Endodermal cell (in vitro differentiated cells): ENCODE measurements around the gene TAF1B. TPM values are rescaled to one million over a fixed set of nuclear protein-coding genes. Genes with fewer than 3 reads are reported as not detected.

Source experiments
- DNase-seq: peaks from one replicate; pipeline ENCODE4 v3.0.0-alpha.2; 2017
- H3K27ac ChIP-seq: 2 replicates; pipeline ENCODE4 v1.5.1; 2013; ENCODE audit warnings: mild to moderate bottlenecking, low read depth, low read length, moderate library complexity
- H3K27me3 ChIP-seq: 2 replicates; pipeline ENCODE4 v1.6.1; 2013; ENCODE audit warnings: mild to moderate bottlenecking, low read length, moderate library complexity; ENCODE audit not compliant: insufficient read depth, control insufficient read depth, poor library complexity, severe bottlenecking
- H3K36me3 ChIP-seq: 2 replicates; pipeline ENCODE4 v1.7.0; 2013; ENCODE audit warnings: mild to moderate bottlenecking, low read length, moderate library complexity; ENCODE audit not compliant: control insufficient read depth, insufficient read depth
- H3K4me1 ChIP-seq: one replicate; pipeline ENCODE4 v1.7.0; 2013; ENCODE audit warnings: low read length; ENCODE audit not compliant: control insufficient read depth, insufficient read depth
- H3K4me3 ChIP-seq: 2 replicates; pipeline ENCODE4 v1.5.1; 2013; ENCODE audit warnings: mild to moderate bottlenecking, low read length, moderate library complexity
- H3K9ac ChIP-seq: 2 replicates; pipeline ENCODE4 v1.6.1; 2013; ENCODE audit warnings: mild to moderate bottlenecking, low read length, moderate library complexity; ENCODE audit not compliant: poor library complexity, severe bottlenecking; ENCODE audit errors: extremely low read depth
- H3K9me3 ChIP-seq: 2 replicates; pipeline ENCODE4 v1.6.1; 2013; ENCODE audit warnings: mild to moderate bottlenecking, low read length, moderate library complexity; ENCODE audit not compliant: control insufficient read depth
- H3K27ac Mint-ChIP-seq: 2 replicates; pipeline ENCODE4 v1.8.0; 2020; ENCODE audit warnings: mixed read lengths
- H3K27me3 Mint-ChIP-seq: 2 replicates; pipeline ENCODE4 v1.8.0; 2021; ENCODE audit warnings: mild to moderate bottlenecking, mixed read lengths; ENCODE audit not compliant: insufficient read depth
- H3K36me3 Mint-ChIP-seq: 2 replicates; pipeline ENCODE4 v1.8.0; 2020; ENCODE audit warnings: low read depth, mixed read lengths
- H3K4me1 Mint-ChIP-seq: 2 replicates; pipeline ENCODE4 v1.8.0; 2020; ENCODE audit warnings: mixed read lengths
- H3K4me3 Mint-ChIP-seq: 2 replicates; pipeline ENCODE4 v1.8.0; 2020; ENCODE audit warnings: mild to moderate bottlenecking, moderate library complexity, mixed read lengths
- H3K9me3 Mint-ChIP-seq: 2 replicates; pipeline ENCODE4 v1.8.0; 2020; ENCODE audit warnings: mild to moderate bottlenecking, mixed read lengths
- CTCF ChIP-seq: fragments of 200-600 bp; sonication (generic); conservative IDR thresholded peaks from 2 replicates; pipeline ENCODE4 v1.5.0; 2021; ENCODE audit warnings: antibody characterized with exemption, mild to moderate bottlenecking
- WGBS, 2 experiments: methylation state at CpG; one replicate each; pipeline versions ENCODE4 v1.1.5 to v1.1.7; 2013; ENCODE audit warnings: missing lambda C conversion rate in 2 of 2, mixed read lengths in 1 of 2; ENCODE audit not compliant: insufficient coverage in 1 of 2, insufficient read length in 1 of 2; 5-methylcytosine and 5-hydroxymethylcytosine counted together
- total RNA-seq, 2 donors: library from RNA; stranded (reverse); fragmentation: NEBNext Ultra II Directional in 1 of 2; extraction: Animal tissue kit (Norgen Biotek cat#: 25700) in 1 of 2; gene quantifications; 2 replicates in 1 of 2; 3 replicates in 1 of 2; pipeline ENCODE4 v1.2.1, GENCODE V29; 2021

Gene TAF1B
- total RNA-seq, 2 donors from 2014 or later = 36.2 to 41.9 TPM

- Mint-ChIP-seq H3K36me3 (no peaks in the 10 kb centered on the region), H3K4me3 (no peak overlapping the region)
- 94 to 97% methylated on average over 9 to 11 of the region's 11 CpGs for WGBS, 2 experiments
Observed at GRCh38 chr2:9967053-9967775, 123.9 kb downstream of the TAF1B start.

GRCh38 chr2:9968553-9969497 is 125.6 kb downstream of the TAF1B start:
- DNase-seq = no peak
- no peak overlapping the region for H3K27ac Mint-ChIP-seq
- H3K9ac ChIP-seq = no peak overlapping the region
- no peak overlapping the region for H3K4me3 Mint-ChIP-seq
- 88 to 93% methylated on average over 7 to 10 of the region's 10 CpGs for WGBS, 2 experiments
- TF ChIP-seq CTCF = no peak
- no peaks in the 10 kb centered on the region for H3K9me3 Mint-ChIP-seq
- H3K4me3 ChIP-seq = no peak overlapping the region
- no peaks in the 10 kb centered on the region for H3K27me3 Mint-ChIP-seq
- H3K4me1 Mint-ChIP-seq = peaks cover 9% of the 10 kb centered on the region
- no peaks in the 10 kb centered on the region for H3K36me3 Mint-ChIP-seq
- no peaks in the 10 kb centered on the region for H3K36me3 ChIP-seq
- no peaks in the 10 kb centered on the region for H3K9me3 ChIP-seq
- H3K27ac ChIP-seq = no peak overlapping the region
- H3K27me3 ChIP-seq = no peaks in the 10 kb centered on the region
- H3K4me1 ChIP-seq = no peaks in the 10 kb centered on the region

More at GRCh38 chr2:9967053-9967775, 123.9 kb downstream of the TAF1B start:
- Histone ChIP-seq H3K9ac (no peak overlapping the region), H3K27me3 (no peaks in the 10 kb centered on the region), H3K36me3 (no peaks in the 10 kb centered on the region), H3K9me3 (no peaks in the 10 kb centered on the region), H3K27ac (no peak overlapping the region), H3K4me1 (no peaks in the 10 kb centered on the region), H3K4me3 (no peak overlapping the region)
- Mint-ChIP-seq H3K27me3 (no peaks in the 10 kb centered on the region), H3K4me1 (peaks cover 2% of the 10 kb centered on the region), H3K9me3 (no peaks in the 10 kb centered on the region), H3K27ac (no peak overlapping the region)
- no peak for TF ChIP-seq CTCF
- no peak for DNase-seq

- 88 to 100% methylated on average over 6 to 12 of the region's 12 CpGs for WGBS, 2 experiments
- TF ChIP-seq CTCF = no peak
- H3K36me3 ChIP-seq = no peaks in the 10 kb centered on the region
- no peak for DNase-seq
- no peaks in the 10 kb centered on the region for H3K27me3 ChIP-seq
- no peaks in the 10 kb centered on the region for H3K27me3 Mint-ChIP-seq
- H3K36me3 Mint-ChIP-seq = no peaks in the 10 kb centered on the region
- H3K27ac Mint-ChIP-seq = no peak overlapping the region
- peaks cover 9% of the 10 kb centered on the region for H3K4me1 Mint-ChIP-seq
- no peaks in the 10 kb centered on the region for H3K4me1 ChIP-seq
- H3K9ac ChIP-seq = no peak overlapping the region
- H3K9me3 Mint-ChIP-seq = no peaks in the 10 kb centered on the region
- H3K27ac ChIP-seq = no peak overlapping the region
- H3K4me3 ChIP-seq = no peak overlapping the region
- H3K9me3 ChIP-seq = no peaks in the 10 kb centered on the region
- no peak overlapping the region for H3K4me3 Mint-ChIP-seq
Observed at GRCh38 chr2:9970200-9971044, 127.1 kb downstream of the TAF1B start.
